SK-N-SH treated with all-trans-retinoic acid at 6 μM for 48 hours (cell line): ENCODE data around the gene RAB13.

Experiments
- ARNTL ChIP-seq: fragments of 450-650 bp; formaldehyde crosslinking; IDR thresholded peaks from 2 replicates; pipeline ENCODE4 v1.5.0; 2020; ENCODE audit warnings: low read depth, mild to moderate bottlenecking, moderate library complexity, borderline replicate concordance
- PPARA ChIP-seq: fragments of 250-450 bp; sonication (Bioruptor Pico); IDR thresholded peaks from 2 replicates; pipeline ENCODE4 v1.5.0; 2020; ENCODE audit warnings: mild to moderate bottlenecking, borderline replicate concordance
- ZC3H10 ChIP-seq: fragments of 250-450 bp; sonication (Bioruptor Pico); IDR thresholded peaks from 2 replicates; pipeline ENCODE4 v1.5.1; 2021; ENCODE audit warnings: mild to moderate bottlenecking, moderate library complexity
- ZFP30 ChIP-seq: fragments of 450-650 bp; formaldehyde crosslinking; IDR thresholded peaks from 2 replicates; pipeline ENCODE4 v1.5.0; 2022; ENCODE audit warnings: mild to moderate bottlenecking, moderate library complexity

DNA sequence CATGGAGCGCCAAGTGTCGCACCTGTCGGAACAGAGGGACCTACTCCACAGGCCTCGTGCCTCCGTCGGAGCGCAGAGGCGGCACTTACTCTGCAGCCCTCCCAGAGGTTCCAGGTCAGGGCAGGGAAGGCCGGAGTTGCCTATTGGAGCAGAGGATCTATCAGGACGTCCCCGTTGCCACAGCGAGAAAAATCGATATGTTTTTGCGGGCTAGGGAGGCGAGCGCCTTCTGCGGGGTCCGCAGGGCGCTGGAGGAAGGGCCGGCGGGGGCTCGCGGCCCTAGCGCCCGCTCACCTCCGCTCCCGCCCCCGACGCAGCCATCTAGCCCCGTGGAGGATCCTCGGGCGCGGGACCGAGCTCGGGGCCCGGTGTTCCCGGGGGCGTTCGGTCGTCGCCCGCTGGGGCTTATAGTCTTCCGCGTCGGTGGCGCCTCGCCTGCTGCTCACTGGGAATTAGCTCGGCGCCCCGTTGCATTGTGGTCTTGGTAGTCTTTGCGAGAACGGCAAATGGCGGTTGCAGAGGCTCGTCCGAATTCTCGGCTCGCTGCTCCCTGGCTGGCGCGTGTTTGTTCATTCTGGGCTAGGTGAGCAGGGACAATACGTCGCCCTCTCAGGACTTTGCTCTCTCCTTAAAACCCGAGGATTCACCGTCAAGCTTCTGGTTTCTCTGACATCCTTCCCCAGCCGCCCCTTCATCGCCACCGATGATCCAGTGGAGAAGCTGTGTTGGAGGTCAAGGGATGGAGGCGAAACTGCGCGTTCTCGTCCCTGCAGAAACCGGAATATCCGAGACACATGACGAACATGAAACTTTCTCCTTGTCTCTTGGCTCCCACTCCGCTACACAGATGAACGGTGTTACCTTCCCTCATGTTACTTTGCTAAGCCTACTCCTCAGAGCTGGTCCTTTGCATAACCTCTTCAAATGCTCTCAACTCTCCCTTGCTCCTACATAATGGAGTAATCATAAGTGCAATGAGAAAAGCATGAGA is 8.6 kb downstream of the RAB13 start, which contains the start of gene JTB:
- no peak for TF ChIP-seq ZC3H10 (CRISPR knock-in tag)
- TF ChIP-seq PPARA (CRISPR knock-in tag), result no peak
- no peak for TF ChIP-seq ARNTL
- TF ChIP-seq ZFP30 (CRISPR knock-in tag), result no peak
